GM12891 (cell line): ENCODE data around the gene TMEM30A.

Source experiments
- POLR2A ChIP-seq: IDR thresholded peaks from 2 replicates; pipeline ENCODE4 v1.6.1; 2011; ENCODE audit warnings: low read depth, low read length, control low read depth
- POLR2AphosphoS5 ChIP-seq: IDR thresholded peaks from 2 replicates; pipeline ENCODE4 v1.6.1; 2011; ENCODE audit warnings: low read depth, low read length, control low read depth
- TAF1 ChIP-seq: IDR thresholded peaks from 2 replicates; pipeline ENCODE4 v1.6.1; 2011; ENCODE audit warnings: low read depth, low read length, control low read depth

DNA sequence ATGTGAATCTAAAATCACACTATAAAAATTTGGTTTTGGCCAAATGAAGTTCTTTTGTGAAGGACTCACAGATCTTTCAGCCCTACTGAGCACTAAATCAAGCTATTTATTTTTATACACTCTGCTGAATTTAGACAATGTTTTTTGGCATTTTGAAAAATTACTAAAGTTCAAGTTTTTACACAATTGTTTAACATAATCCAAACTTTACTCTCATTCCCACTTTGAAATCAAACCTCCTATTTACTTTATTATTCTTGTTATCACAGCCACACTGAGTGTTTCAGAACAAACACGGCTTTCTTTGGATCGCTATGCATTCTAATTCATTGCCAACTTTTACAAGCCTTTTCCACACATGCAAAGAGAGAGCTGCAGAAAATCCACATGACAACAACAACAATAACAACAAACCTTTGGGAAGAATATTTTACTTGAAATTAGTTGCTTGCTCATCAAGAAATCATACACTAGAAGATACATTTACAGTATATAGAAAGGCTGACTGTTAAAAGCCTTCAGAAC lies 49.1 kb upstream of the TMEM30A start:
- TF ChIP-seq POLR2A (no peak), POLR2AphosphoS5 (no peak), TAF1 (no peak)
